Measurements from ENCODE around the gene HECTD4.
"Not testable (repeated sequence)": the region's sequence is repeated elsewhere in the genome, so short reads cannot be mapped to it uniquely, and the experiment has no call there.

The HECTD4 gene

GRCh38 chr12:112158461-112159145 is 223.6 kb downstream of the HECTD4 start:
- not testable (repeated sequence) for DNase-seq (ENCODE audit: low spot score)

DNA sequence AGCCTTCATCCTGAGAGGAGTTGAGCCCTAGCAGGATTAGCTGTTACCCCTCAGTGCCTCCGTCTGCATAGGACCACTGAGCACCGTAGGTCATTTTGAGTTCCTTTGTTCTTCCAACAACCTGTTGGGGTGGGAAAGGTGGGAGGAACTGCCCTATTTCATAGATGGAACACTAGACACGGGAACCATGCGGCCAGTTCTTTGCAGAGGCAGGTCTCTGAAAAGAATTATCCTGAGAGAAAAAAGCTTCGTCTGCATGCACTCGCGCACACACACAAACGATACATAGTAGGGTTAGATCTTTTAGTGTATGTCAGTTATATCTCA is 228.4 kb downstream of the HECTD4 start:
- DNase-seq (ENCODE audit: low spot score), result no peak

DNA sequence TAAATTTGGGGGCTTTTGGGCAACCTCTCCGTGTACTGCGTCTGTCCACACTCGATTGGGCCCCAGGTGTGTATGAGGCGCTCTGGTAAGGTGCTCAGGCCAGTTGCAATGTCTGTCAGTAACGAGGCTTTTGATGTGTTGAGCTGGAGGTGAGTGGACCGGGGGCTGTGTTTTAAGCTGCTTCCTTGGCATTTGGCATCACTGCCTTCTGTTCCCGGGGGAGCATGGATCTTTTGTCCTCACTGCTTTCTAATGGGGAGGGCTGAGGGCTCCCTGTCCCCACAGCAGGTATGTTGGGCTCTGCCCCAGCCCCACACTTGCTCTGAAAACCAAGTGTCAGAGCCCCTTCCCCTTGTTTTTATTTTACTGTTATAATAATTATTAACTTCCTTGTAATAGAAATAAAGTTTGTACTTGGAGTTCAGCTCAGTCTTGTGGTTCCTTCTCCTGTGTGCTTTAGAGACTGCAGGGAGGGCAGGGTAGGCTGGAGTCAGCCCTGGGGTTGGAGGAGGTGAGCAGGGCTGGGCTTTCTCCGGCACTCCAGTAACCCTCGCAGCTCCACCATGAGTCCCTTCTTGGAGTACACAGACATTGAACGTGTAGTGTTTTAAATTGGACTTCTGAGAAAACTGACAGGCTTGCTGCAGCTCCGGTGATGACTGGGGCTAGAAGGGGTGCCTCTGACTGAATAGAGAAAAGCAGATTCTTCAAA is 228.9 kb downstream of the HECTD4 start:
- no peak for DNase-seq (ENCODE audit: low spot score)

DNA sequence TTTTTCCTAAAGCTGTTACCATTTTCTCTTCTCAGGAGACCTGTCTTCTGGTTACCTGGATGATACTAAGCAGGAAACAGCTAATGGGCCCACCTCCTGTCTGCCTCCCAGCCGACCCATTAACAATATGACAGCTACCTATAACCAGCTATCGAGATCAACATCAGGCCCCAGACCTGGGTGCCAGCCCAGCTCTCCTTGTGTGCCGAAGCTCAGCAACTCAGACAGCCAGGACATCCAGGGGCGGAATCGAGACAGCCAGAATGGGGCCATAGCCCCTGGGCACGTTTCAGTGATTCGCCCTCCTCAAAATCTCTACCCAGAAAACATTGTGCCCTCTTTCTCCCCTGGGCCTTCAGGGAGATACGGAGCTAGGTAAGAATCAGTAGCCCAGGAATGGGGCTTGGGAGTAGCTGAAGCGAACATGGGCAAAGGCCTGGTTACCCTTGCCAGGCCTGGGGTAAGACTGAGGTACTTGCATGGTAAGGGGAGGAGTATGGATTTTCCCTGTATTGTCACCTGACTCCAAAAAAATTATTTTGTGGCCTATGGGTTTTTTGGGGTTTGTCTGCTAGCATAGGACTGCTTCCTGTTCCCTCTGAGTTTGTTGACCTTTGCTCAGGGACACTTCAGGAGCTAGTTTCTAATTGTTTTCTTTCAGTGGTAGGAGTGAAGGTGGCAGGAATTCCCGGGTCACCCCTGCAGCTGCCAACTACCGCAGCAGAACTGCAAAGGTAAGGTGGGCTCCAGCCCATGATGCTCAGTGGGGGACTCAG is 230.3 kb downstream of the HECTD4 start:
- DNase-seq (ENCODE audit: low spot score), result no peak

GRCh38 chr12:112149596-112149995 is 232.6 kb downstream of the HECTD4 start:
- DNase-seq (ENCODE audit: low spot score), result no peak

DNA sequence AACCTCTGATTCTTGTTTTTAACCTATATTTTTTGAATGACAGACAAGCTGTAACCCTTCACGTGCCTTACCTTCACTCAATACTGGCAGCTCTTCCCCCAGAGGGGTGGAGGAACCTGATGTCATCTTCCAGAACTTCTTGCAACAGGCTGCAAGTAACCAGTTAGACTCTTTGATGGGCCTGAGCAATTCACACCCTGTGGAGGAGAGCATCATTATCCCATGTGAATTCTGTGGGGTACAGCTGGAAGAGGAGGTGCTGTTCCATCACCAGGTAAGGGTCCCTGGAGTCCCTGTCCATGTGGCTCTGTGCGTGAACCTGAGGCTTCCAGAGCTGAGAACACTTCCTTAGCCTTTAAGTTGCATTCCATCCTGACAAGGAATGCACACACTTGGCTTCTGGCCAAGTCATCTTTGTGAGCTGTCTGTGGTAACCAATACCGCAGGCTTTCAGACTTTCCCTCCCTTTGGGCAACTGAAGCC is 234.2 kb downstream of the HECTD4 start:
- DNase-seq (ENCODE audit: low spot score), result peak; percentile 36

GRCh38 chr12:112146123-112146522 is 236.1 kb downstream of the HECTD4 start:
- no peak for DNase-seq (ENCODE audit: low spot score)

DNA sequence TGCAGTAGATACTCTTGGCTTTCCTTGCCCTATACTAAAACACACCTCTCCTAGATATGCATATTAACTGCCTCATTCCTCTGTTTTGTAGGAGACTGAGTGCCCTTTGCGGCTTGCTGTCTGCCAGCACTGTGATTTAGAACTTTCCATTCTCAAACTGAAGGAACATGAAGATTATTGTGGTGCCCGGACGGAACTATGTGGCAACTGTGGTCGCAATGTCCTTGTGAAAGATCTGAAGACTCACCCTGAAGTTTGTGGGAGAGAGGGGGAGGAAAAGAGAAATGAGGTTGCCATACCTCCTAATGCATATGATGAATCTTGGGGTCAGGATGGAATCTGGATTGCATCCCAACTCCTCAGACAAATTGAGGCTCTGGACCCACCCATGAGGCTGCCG is 241.5 kb downstream of the HECTD4 start:
- DNase-seq (ENCODE audit: low spot score), result no peak

- DNase-seq (ENCODE audit: low spot score), result no peak
Measured at GRCh38 chr12:112134731-112135130, 247.5 kb downstream of the HECTD4 start.

GRCh38 chr12:112133418-112133817 is 248.8 kb downstream of the HECTD4 start:
- DNase-seq (ENCODE audit: low spot score), result no peak

GRCh38 chr12:112131686-112132085 is 250.5 kb downstream of the HECTD4 start:
- DNase-seq (ENCODE audit: low spot score), result no peak

DNA sequence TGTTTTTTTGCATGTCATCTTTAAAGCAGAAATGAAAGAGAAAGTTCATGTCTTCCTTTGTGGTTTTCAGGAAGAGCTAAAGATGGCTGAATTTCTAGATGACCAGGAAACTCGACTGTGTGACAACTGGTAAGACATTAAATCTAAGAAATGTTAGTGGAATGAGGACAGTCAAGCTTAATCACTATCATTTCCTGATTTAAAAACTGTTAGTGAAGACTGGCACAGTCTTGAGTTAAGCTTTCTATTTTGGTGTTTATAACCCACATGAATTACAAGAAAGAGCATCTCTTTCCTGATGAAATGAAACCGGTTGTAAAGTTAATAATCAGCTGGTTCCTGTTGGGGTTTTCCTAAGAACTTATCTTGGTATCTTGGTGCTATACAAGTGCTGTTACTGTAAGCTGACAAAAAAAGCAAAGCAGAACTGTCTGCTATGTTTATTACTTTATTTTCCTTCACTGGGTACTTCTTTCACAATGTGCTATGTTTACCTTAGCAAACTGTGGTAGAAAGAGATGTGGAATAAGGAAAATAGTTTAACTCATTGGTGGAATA is 251.7 kb downstream of the HECTD4 start:
- no peak for DNase-seq (ENCODE audit: low spot score)

DNA sequence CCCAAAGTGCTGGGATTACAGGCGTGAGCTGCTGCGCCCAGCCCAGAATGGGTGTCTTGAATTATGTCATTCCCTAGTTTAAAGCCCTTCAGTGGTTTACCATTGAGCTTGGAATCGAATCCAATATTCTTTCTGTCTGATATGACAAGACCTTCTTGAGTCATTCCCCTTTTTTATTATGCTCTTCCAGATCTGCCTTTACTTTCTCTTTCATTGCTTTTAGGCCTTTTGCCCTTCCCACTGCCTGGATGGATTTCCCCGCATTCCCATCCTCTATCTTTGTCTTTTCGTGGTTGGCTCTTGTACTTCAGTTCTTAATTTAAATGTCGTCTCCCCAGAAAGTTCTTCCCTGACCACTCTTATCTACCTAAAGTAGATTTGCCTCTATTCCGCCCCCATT is 255.3 kb downstream of the HECTD4 start:
- DNase-seq (ENCODE audit: low spot score), result peak; percentile 24

DNA sequence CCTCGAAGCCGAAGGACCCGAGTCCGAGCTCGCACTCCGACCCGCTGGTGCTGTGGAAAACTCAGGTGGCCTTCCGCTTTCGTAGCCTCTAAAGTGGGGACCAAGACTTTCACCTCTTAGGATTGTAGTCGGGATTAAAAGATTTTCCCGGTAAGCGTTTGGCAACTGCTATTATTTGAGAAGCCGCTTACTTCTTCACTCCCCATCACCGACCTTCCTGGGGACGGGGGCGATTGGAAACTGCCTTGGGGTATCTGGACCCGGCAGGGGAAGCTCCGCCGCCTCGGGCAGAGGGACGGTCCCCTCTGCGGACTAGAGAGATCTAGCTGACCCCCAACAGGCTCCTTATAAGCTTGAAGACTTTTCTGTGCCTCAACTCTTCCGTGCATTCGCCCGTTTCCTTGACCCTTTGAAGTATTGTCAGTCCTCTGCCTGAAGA is 256.2 kb downstream of the HECTD4 start:
- DNase-seq (ENCODE audit: low spot score), result no peak

GRCh38 chr12:112125250-112125999 is 256.8 kb downstream of the HECTD4 start, which contains the start of gene TRAFD1:
Gene TRAFD1, plus strand, starts transcription at chr12:112125560. Its CDS starts 4,963 bp downstream, at chr12:112130523.
- DNase-seq (ENCODE audit: low spot score), result peak; percentile 99

- DNase-seq (ENCODE audit: low spot score), result peak; percentile 23
Measured at GRCh38 chr12:112124918-112125249, 257.3 kb downstream of the HECTD4 start.

DNA sequence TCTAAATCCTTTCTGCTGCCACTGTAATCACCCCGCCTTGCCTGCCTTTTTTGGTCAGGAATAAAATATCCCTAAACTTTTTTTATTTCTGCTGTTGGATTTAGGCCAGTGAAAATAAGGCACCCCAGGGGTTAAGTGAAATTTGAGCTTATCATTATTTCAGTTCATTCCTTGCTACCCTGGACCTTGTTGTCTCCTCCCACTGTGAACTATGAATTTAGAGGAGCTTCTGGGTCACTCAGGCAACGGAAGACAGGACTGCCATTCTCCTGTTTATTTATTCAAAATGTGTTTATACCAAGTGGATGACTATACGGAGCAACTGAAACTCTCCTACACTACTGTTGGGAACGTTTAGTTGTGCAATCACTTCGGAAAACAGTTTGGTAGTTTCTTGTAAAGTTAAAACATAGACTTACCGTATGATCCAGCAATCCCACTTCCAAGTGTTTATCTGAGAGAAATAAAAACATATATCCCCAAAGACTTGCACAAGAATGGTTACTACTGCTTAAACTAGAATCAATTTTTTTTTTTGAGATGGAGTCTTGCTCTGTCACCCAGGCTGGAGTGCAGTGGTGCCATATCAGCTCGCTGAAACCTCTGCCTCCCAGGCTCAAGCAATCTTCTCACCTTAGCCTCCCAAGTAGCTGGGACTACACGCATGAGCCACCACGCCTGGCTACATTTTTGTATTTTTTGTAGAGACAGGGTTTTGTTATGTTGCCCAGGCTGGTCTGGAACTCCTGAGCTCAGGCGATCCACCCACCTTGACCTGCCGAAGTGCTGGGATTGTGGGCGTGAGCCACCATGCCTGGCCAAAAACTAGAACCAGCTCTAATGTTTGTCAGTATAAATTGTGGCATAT is 259.2 kb downstream of the HECTD4 start:
- peak; percentile 75 for DNase-seq (ENCODE audit: low spot score)

- DNase-seq (ENCODE audit: low spot score), result peak; percentile 65
Measured at GRCh38 chr12:112121780-112122565, 260.3 kb downstream of the HECTD4 start.

DNA sequence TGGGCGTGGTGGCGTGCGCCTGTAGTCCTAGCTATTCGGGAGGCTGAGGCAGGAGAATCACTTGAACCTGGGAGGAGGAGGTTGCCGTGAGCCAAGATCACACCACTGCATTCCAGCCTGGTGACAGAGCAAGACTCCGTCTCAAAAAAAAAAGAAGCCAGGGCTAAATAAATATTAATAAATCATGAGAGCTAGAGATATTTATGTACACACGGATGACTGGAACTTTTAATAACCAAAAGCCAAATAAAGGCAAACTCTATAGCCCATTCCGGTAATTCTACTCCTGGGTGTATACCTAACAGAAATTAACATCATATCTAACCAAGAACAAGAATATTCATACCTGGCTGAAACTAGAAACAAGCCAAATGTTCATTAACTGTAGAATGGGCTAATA is 264.5 kb downstream of the HECTD4 start:
- no peak for DNase-seq (ENCODE audit: low spot score)
